ENCODE results near the gene ZNF839.

The ZNF839 gene

DNA sequence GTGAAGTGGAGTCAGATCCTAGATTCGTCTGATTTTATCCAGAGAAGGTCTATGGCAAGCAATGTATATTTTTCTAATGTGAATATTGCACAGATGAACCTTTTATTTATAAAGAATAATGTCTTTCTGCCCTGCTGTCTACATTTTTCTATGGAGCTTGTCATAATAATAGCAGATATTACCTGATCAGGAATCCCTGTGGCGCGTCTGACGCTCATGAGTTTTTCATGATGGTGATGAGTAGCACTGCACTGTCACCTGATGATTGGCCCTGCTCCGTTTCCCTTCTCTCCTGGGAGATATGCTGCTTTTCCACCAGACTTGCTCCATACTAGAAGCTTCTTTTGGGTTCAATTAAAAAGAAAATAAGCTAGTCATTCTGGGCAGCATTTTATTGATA is 22.7 kb downstream of the ZNF839 start:
- DNase-seq: no peak

DNA sequence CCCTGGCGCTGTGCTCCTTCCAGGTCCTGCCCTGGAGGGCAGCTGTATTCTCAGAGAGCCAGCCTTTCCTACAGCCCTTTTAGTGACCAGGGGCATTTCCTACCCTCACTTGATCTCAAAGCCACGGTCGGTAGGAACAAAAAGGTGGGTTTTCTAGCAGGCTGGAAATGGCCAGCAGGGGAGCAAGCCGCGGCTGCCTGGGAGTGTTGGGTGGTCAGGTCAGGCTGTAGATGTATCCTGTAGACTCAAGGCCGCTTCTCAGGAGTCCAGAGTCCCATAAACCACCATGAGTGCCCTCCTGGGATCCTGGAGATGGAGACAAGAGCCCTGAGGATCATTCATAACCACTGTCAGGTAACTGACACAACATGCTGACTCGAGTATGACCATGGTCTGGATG is 24.5 kb downstream of the ZNF839 start:
- DNase-seq: no peak

DNA sequence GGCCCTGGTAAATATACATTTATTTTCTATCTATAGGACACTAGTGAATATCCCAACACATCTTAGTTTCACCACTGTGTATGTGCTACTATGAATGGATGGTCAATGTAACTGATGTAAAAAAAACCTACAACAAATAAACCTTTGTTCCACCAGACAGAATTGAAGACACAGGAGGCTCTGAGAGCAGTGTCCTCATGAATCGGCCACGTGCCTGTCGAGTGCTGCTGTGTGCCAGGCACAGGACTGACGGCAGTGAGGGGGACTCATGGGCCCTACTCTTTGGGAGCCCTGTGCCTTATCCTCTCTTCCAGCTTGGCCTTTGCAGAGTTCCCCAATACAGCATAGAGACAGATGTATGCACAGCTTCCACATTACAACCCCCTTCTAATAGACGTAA is 24.9 kb downstream of the ZNF839 start:
- DNase-seq: no peak

DNA sequence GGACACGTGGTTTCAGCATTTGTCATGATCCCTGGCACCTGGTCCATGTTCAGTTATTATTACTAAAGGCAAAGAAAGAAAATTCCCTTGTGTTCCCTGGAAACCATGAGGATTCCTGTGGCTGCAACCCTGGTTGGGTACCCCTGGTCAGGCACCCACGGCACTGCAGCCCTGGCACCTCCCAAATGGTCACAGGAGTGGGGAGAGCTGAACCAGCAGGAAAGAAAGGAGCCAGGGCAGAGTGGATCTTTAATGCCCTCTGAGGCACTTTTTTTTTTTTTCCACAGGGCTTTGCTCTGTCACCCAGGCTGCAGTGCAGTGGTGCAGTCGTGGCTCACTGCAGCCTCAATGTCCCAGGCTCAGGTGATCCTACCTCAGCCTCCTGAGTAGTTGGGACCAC is 25.7 kb downstream of the ZNF839 start:
- no peak for DNase-seq

DNA sequence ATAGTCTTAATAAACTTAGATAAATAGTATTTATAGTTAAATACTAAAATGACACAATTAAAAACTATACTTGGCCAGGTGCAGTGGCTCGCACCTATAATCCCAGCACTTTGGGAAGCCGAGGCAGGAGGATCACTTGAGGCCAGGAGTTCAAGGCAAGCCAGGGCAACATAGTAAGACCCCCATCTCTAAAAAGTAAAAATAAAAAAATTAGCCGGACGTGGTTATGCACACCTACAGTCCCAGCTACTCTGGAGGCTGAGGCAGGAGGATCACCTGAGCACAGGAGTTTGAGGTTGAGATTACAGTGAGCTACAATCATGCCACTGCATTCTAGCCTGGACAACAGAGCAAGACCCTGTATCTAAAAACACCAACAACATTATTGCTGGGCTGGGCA is 27.1 kb downstream of the ZNF839 start:
- DNase-seq: no peak

DNA sequence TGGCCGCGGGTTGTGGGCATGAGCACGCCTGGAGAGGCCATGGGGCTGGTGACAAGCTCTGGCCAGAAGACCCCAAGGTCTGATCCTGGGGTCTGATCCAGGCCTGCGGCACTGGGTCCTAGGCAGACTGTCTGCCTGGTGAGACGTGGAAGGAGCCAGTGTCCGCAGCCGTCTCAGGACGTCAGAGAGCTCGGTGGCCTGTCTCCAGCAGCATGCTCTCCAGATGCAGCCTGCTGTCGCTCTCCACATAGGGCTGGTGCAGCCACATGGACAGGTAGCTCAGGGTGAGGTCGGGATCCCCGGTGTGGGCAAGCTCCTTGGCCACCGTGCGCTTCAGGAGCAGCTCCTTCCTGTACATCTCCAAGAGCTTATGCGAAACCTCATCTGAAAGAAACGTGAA is 28.8 kb downstream of the ZNF839 start:
- no peak for DNase-seq

DNA sequence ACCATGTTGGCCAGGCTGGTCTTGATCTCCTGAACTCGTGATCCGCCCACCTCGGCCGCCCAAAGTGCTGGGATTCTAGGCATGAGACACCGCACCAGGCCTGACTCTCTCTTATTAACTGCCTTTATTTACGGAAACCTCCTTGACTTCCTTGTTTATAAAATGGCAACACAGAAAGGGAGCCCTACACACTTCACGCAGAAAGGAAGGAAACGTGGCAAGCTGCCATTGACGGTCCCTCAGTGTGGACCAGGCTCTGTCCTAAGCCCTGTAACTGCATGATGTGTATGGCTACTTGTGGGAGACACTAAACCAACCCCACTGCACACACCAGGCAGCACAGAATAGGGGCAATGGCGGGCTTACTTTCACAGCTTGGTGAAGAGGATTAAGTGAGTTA is 31.5 kb downstream of the ZNF839 start:
- DNase-seq: no peak

DNA sequence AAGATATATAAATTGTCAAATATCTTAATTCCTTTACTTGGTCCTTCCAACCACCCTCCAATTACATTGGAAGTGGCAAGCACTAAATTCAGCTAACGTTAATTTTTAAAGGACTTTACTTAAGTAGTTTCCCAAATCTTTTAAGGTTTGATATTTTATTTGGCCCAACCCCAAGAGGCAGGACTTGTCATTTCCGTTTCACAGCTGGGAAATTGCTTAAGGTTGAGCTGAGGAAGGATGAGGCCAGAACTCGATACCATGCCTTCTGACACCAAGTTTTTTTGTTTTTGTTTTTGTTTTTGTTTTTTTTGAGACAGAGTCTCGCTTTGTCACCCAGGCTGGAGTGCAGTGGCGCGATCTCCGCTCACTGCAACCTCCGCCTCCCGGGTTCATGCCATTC is 32.0 kb downstream of the ZNF839 start:
- DNase-seq: peak; percentile 12 to 42 (median 28)

DNA sequence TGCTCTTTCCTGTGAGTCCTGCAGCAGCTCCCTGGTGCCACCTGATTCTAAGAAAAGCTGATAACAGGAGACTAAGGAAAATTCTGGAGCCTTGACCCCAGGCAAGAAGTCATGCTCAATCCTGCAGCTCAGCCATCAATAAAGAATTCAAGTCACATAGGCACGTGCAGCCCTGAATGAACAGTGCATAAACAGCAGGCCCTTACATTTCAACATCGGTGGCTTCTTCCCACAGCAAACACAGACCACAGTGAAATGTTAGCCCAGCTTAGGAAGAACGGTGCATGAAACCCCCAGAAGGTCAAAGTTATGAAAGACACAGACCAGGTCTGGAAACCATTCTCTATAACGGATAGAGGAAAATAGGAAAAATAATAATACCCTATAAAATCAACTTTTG is 32.7 kb downstream of the ZNF839 start:
- DNase-seq: no peak

DNA sequence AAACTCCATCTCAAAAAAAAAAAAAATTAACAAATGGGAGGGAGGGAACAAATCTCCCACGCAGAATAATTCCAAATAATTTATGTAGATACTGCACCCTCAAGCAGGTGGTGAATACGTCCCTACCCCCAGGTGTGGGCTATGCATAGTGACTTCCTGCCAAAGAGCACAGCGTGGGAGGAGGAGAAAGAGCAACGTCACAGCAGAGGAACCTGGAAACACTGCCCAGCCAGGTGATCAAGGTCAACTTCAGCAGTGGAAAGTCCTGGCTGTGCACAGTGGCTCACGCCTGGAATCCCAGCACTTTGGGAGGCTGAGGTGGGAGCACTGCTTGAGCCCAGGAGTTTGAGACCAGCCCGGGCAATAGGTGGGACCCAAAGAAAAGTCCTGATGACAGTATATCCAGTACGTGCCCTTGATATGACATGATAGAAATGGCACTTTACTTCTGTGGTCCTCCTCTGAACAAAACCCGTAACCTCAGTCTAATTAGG is 33.6 kb downstream of the ZNF839 start:
- no peak for DNase-seq

DNA sequence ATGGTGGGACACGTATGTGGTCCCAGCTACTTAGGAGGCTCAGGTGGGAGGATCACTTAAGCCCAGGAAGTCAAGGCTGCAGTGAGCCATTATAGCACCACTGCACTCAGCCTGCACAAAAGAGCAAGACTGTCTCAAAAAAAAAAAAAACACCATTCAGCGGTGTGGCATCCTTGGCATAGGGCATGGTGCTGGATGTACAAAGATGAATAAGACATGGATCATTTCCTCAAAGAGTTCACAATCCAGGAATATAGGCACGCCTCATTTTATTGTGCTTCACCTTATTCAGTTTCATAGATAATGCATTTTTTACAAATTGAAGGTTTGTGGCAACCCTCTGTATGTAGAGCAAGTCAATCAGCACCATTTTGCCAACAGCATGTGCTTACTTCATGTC is 36.7 kb downstream of the ZNF839 start:
- no peak for DNase-seq

DNA sequence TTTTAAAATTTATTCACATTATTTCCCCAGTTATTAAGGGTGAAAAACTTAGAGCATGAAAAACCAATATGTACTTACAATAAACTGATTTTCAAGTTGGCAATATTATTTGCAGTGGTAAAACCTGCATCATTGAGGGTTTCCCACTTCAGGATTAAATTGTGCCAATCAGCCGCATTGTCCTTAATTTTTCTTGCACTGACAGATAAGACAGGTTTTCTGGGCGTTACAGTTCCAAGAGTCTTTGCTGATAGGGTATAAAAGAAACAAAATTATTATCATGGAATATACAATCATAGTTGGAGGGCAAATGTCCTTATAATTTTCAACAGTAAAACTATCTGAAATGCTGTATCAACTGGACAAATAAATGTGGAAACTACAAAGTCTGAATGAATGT is 39.8 kb downstream of the ZNF839 start:
- DNase-seq: no peak

DNA sequence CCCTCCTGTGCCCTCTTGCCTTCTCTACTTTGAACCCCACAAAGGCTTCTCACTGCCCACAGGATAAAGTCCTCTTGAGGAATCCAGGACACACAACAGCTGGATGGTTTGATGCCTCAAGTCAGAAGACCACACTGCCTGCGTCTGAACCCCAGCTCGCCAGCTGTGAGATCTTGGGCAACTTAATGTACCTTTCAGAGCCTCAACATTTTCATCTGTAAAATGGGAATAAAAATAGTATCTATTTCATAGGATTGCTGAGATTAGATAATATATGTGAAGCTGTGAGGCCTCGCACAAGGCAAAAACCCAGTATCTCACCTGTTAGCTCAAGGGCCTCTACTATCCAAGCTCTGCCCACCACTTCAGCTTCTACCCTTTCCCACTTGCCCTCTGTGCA is 40.8 kb downstream of the ZNF839 start:
- no peak for DNase-seq

DNA sequence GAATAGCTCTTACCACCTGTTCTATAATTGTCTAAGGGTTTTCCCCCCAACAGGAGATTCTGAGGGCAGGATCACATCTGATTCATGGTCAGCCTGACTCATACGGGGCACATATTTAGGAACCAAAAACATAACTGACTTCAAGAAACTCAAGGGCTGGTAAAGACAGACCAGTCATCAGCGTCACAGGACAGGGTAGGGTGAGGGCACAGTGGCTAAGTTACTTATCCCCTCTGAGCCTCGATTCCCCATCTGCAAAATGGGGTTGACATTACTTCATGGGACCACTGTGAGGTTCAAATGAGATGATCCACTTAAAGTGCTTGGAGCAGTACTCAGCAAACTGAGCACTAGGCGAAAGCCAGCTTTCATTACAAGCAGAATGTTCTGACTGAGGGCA is 42.5 kb downstream of the ZNF839 start:
- DNase-seq: peak; percentile 84 to 94 (median 84)

DNA sequence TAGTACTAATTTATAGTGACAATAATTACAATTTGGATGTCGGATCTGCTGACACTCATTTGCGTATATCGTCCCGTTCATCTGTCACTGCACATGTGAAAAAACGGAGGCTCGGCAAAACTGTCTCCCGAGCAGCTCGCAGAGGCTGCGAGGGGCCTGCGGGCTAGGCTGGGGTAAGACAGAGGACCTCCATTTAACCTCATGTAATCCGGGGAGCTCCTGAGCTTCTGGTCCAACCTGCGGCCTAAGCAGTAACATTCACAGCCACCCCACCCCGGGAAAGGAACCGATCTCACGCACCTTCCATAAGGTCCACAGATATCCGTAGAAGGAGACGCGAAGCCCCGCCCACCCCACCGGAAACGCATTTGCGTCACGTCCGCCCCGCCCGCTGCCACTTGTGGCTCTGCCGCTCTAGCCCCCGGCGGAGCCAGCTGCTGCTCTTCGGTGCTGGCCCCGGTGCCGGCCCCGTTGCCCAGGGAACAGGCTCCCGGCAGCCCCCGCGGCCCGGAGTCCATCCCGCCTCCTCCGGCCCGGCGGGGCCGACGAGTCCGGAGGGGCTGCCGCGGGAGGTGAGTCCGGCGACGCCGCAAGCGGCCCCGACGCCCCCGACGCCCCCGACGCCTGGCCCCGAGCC is 43.1 kb downstream of the ZNF839 start, which contains the start of the genes CINP and TECPR2:
Gene CINP (minus strand): TSS at position 346 of the 637 bp plus-strand sequence. CDS start 39 bp downstream, at position 307.
Gene TECPR2 (plus strand): TSS at position 397 of the 637 bp plus-strand sequence. CDS start 13,781 bp downstream, outside the sequence.
- DNase-seq: peak; percentile 98 to 100 (median 99)

DNA sequence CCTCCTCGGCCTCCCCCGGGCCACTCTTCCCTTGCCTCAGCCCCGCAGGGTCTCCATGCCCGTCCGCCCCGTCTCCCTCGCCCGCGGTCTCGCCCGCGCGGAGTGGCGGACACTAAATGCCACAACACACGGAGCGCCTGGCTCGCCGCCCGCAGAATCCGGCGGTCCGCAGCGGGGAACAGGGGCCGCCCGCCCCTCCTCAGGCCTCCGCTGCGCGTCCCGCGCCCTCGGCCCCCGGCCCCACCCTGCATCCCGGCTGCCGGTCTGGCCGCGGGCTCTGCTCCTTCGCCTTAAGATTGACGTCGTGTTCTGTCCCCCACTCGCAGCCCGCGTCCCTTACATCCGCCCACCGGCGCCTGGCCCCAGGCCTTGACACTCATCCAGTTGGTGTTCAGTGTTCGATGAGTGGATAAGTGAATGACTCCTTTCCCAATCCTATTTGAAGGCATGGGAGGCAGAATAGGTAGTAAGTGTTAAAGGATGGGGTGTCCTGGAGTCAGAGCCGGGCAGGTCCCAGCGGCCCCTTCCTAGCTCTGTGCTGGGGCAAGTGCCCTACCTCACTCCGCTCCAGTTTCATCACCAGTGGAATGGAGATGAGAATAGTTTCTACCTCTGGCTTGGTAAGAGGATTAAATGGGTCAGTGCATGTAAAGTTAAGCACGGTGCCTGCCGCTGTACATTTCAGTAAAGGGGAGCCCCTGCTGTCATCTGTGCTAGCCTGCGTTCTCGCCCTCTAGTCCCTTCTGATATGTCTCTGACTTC is 43.8 kb downstream of the ZNF839 start:
- peak; percentile 30 to 62 (median 40) for DNase-seq

DNA sequence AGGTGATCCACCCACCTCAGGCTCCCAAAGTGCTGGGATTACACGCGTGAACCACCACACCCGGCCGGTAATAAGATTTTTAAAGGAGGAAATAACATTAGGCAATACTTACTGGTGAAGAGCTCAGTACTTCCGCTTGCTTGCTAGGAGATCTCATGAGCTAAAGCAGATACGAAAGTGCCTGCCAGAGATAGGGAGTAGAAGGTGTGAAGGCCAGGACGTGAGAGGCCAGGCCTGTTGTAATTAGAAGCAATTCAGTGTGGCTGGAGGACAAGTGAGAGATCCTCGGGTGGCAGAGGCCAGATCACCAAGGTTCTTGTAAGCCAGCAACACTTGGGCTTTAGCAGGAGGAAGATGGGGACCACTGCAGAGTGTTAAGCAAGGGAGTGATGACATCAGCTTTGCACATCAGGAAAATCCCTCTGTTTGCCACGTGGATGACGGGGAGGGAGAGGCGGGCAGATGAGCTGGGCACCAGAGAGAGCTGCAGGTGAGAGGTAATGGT is 50.8 kb downstream of the ZNF839 start:
- DNase-seq: peak; percentile 85 to 89 (median 87)

DNA sequence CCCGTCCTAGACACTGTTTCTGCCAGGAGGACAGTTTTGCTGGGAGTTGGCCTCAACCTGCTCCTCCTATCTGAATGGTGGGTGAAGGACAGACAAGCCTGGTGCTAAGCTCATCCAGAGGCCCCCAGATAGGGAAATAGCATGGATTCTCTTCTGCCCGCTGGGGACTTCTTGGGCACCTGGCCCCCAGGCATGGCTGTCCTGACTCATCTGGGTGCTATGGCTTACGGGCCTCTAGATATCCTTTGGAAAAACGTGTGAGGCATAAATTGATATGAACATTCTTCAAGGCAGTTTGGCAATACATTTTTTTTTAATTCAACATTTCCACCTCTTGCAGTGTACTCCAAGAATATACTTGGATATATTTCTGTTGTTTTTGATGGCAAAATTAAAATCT is 51.8 kb downstream of the ZNF839 start:
- DNase-seq: no peak

DNA sequence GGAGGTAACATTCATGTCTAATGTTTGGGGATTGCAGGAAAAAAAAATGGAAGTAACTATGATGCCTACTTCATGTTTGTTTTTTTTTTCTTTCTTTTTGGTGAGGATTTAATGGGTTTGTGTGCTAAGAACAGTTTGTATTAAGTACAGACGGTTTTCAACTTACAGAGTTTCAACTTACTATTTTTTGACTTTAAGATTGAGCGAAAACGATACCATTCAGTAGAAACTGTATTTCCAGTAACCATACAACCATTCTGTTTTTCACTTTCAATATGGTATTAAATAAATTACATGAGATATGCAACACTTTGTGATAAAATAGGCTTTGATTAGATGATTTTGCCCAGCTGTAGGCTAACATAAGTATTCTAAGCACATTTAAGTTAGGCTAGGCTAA is 53.6 kb downstream of the ZNF839 start:
- no peak for DNase-seq

DNA sequence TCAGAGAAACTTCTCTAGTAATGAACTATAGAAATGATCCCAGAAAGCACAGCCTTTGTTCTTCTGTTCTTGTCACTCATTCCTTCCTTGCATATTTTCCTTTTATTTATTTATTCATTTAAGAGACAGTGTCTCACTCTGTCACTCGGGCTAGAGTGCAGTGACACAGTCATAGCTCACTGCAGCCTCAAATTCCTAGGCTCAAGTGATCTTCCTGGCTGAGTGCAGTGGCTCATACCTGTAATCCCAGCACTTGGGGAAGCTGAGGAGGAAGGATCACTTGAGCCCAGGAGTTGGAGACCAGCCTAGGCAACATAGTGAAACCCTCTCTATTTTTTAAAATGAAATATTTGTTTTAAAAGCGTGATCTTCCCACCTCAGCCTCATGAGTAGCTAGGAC is 54.7 kb downstream of the ZNF839 start:
- DNase-seq: no peak

DNA sequence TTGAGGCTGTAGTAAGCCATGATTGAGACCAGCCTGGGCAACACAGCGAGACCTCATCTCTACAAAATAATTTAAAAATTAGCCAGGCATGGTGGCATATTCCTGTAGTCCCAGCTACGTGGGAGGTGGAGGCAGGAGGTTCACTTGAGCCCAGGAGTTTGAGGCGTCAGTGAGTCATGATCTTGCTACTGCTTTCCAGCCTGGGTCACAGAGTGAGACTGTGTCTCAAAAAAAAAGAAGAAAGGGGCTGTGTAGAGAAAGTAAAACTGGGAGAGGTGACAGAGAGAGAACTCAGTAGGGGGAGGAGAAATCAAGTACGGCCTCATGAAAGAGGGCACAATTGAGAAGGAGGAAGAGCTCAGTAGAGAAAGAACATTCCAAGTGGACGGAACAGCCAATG is 55.6 kb downstream of the ZNF839 start:
- peak; percentile 7 to 42 (median 39) for DNase-seq

DNA sequence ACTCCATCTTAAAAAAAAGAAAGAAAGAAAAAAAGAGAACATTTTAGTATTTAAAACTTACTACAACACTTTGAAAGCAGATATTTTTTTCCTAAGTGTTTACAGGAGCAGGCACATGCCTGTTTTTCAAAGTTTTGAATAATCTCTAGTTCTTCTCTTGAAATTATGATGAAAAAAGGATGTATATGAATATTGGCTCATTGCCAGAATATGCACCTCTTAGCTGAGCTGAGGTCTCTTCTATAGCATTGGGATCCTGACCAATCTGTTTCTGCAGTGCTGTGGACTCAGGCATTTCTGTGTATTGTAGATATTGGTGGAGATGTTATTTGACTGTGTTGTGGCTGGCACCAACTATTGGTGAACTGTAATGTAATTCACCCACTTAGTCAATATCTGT is 58.1 kb downstream of the ZNF839 start:
- no peak for DNase-seq

DNA sequence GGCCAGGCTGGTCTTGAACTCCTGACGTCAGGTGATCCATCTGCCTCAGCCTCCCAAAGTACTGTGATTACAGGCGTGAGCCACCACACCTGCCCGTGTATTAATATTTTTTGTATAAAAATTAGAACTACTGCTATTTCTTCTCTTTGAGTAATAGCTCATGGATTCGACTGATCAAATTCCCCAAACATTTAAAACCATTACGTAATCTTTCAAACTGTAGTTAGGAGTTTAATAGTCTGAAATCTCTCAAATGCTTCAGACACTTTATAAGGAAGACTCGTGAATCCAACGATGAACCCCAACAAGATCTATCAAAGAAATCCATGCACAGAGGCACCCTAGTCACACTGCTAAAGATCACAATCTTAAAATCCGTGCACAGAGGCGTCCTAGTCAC is 59.3 kb downstream of the ZNF839 start:
- no peak for DNase-seq

DNA sequence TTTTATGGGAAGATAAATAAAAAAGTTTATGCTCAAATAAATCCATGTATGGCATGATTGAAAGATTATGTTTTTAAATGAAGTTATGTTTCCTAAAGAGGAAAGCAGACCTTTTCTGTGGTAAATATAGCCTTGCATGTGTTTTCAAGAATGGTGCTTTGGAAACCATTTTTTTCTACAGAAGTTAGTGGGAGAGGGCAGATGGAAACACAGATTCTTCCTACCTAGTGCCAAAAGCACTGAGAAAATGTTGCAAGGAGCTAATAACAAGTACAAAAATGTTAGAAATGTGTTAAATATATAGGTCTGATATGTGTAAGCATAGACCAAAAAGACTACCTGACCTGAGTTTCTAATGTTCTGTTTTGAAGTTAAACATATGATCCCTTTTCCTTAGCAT is 67.5 kb downstream of the ZNF839 start:
- DNase-seq: no peak

Data from suppressor macrophage treated with lipopolysaccharide for 1 hour (primary cell).